PC-3 (cell line): Measurements from ENCODE around the gene PITHD1. TPM values are rescaled to one million over a fixed set of nuclear protein-coding genes. Genes with fewer than 3 reads are reported as not detected.

Experiments used
- ATAC-seq: fragments of 200-7000 bp; cut with Tn5 transposase; 2 replicates; pipeline ENCODE4 v1.9.1; 2020; ENCODE audit warnings: mild to moderate bottlenecking, moderate library complexity
- BruUV-seq: library from RNA; stranded (reverse); fragments of 400-500 nt; replicated peaks from 2 replicates; lab custom pipeline; 2021; lab: Mats Ljungman, UMichigan
- CTCF ChIA-PET: fragments of 300-600 bp; sonication (Branson Sonifier 250); formaldehyde crosslinking; loops from one replicate; lab custom pipeline; 2022; ENCODE audit warnings: antibody characterized with exemption; lab: Charles Lee
- POLR2A ChIA-PET: fragments of 300-600 bp; sonication (Branson Sonifier 250); formaldehyde crosslinking; loops from one replicate; lab custom pipeline; 2022; ENCODE audit warnings: antibody characterized with exemption; ENCODE audit not compliant: unreplicated experiment; lab: Charles Lee
- DNase-seq: peaks from one replicate; pipeline ENCODE4 v3.0.0-alpha.2; 2015
- H2AFZ ChIP-seq: fragments of 300-600 bp; sonication (generic); 2 replicates; pipeline ENCODE4 v1.6.0; 2016; ENCODE audit warnings: antibody characterized with exemption, low read length
- H3F3A ChIP-seq: fragments of 300-600 bp; sonication (generic); one replicate; pipeline ENCODE4 v1.6.0; 2017; ENCODE audit warnings: antibody characterized with exemption, low read length, control low read depth, mild to moderate bottlenecking; ENCODE audit not compliant: unreplicated experiment
- H3K27ac ChIP-seq: fragments of 300-600 bp; sonication (generic); 2 replicates; pipeline ENCODE4 v1.5.1; 2016; ENCODE audit warnings: mild to moderate bottlenecking, low read length
- H3K27me3 ChIP-seq: fragments of 300-600 bp; sonication (generic); 2 replicates; pipeline ENCODE4 v1.6.1; 2016; ENCODE audit warnings: low read length, mixed read lengths
- H3K36me3 ChIP-seq: fragments of 300-600 bp; sonication (generic); 2 replicates; pipeline ENCODE4 v1.6.1; 2016; ENCODE audit warnings: low read depth, mixed run types, low read length, mixed read lengths
- H3K4me1 ChIP-seq: fragments of 300-600 bp; sonication (generic); 2 replicates; pipeline ENCODE4 v1.5.1; 2016; ENCODE audit warnings: low read length; ENCODE audit not compliant: insufficient read depth
- H3K4me2 ChIP-seq: fragments of 300-600 bp; sonication (generic); 2 replicates; pipeline ENCODE4 v1.6.0; 2016; ENCODE audit warnings: low read length
- H3K4me3 ChIP-seq: fragments of 300-600 bp; sonication (generic); 2 replicates; pipeline ENCODE4 v1.5.1; 2016; ENCODE audit warnings: mild to moderate bottlenecking, low read length, mixed read lengths
- H3K79me2 ChIP-seq: fragments of 300-600 bp; sonication (generic); 2 replicates; pipeline ENCODE4 v1.6.1; 2017; ENCODE audit warnings: low read length, mixed read lengths
- H3K9ac ChIP-seq: fragments of 300-600 bp; sonication (generic); 2 replicates; pipeline ENCODE4 v1.6.0; 2016; ENCODE audit warnings: mild to moderate bottlenecking, low read length
- H3K9me2 ChIP-seq: fragments of 300-600 bp; sonication (generic); replicated peaks from 2 replicates; pipeline ENCODE4 v1.6.1; 2016; ENCODE audit warnings: mixed run types, low read length, mixed read lengths
- H3K9me3 ChIP-seq: fragments of 300-600 bp; sonication (generic); 2 replicates; pipeline ENCODE4 v1.6.1; 2016; ENCODE audit warnings: low read length, mixed read lengths
- H4K20me1 ChIP-seq: fragments of 300-600 bp; sonication (generic); 2 replicates; pipeline ENCODE4 v1.6.1; 2016; ENCODE audit warnings: low read length, mixed read lengths
- CTCF ChIP-seq: fragments of 300-600 bp; sonication (generic); conservative IDR thresholded peaks from 2 replicates; pipeline ENCODE4 v1.5.1; 2017; ENCODE audit warnings: antibody characterized with exemption, low read depth, mild to moderate bottlenecking, low read length
- EZH2 ChIP-seq: fragments of 300-600 bp; sonication (generic); IDR thresholded peaks from one replicate; pipeline ENCODE4 v1.6.1; 2017; ENCODE audit warnings: antibody characterized with exemption, mild to moderate bottlenecking, low read length; ENCODE audit not compliant: unreplicated experiment
- EZH2phosphoT487 ChIP-seq: fragments of 300-600 bp; sonication (generic); IDR thresholded peaks from 2 replicates; pipeline ENCODE4 v1.6.1; 2018; ENCODE audit warnings: mild to moderate bottlenecking, antibody characterized with exemption, low read length, borderline replicate concordance
- intact Hi-C: fragments of 100-400 bp; cut with micrococcal nuclease; formaldehyde crosslinking; loops from 2 replicates; pipeline ENCODE4 v1.9.0; 2023
- total RNA-seq: library from RNA; depleted of rRNA; stranded (reverse); fragments of >200 nt; gene quantifications from 2 replicates; pipeline ENCODE4 v1.2.3, GENCODE V29; 2014

The PITHD1 gene
- total RNA-seq, 1 experiment from 2014 or later: 107 TPM

DNA sequence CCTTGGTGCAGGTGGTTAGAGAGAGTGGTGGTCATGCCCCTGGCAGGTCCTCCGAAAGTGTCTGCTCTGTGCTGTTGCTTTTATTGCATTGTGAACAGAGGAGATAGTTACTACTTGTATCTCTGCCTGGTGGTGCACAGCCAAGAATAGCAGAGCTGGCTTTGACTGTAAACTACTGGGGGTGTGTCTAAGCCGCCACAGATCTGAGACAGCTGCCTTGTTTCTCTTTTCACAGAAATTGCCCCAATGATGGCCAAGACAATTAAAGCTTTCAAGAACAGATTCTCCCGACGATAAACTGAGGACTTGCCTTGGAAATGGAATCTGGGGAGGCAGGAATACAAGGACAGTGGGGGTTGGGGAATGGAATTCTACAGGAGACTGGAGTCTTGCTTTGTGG lies 18.9 kb upstream of the PITHD1 start:
- Histone ChIP-seq H3K36me3 (peaks cover 63% of the 10 kb centered on the region), H3K9me2 (no peaks in the 10 kb centered on the region), H3K4me1 (no peaks in the 10 kb centered on the region), H3K4me2 (no peak overlapping the region), H4K20me1 (no peaks in the 10 kb centered on the region), H3K27me3 (no peaks in the 10 kb centered on the region), H3K79me2 (no peaks in the 10 kb centered on the region), H3F3A (no peaks in the 10 kb centered on the region), H3K9ac (no peak overlapping the region), H3K4me3 (no peak overlapping the region), H2AFZ (no peak overlapping the region), H3K9me3 (no peaks in the 10 kb centered on the region), H3K27ac (no peak overlapping the region)
- CTCF ChIA-PET: no interaction called here
- TF ChIP-seq EZH2 (no peak), EZH2phosphoT487 (no peak), CTCF (no peak)
- ATAC-seq: no peak
- POLR2A ChIA-PET: no interaction called here
- no peak for DNase-seq
- no TSS peak for BruUV-seq
- intact Hi-C loops: no loop called here

DNA sequence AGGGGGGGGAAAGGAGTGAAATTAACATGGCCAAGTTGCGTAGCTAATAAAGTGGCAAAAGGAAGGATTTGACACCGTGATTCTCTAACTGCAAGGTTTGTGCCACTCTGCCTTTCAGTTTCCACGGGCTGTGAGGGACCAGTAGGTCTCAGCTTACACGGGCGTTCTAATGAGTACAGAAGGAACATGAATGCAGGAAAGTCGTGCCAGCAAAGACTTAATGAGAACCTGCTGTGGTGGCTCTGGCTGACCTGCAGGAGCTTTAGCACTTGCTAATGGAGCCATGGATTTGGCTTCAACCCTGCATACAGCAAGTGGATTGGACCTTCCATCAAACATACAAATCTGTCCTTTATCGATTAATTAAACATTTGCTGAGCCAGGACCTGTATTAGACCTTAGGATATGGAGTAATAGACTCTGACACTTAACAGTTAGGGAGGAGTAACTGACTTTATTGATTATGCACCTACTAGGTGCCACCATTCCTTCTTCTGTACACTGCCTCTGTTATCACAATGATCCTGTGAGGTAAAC lies 15.1 kb upstream of the PITHD1 start:
- Histone ChIP-seq H3K9ac (no peak overlapping the region), H3K27ac (no peak overlapping the region), H3K27me3 (no peaks in the 10 kb centered on the region), H3K4me2 (no peak overlapping the region), H3K36me3 (peaks cover 34% of the 10 kb centered on the region), H3F3A (no peaks in the 10 kb centered on the region), H3K4me1 (no peaks in the 10 kb centered on the region), H2AFZ (no peak overlapping the region), H4K20me1 (no peaks in the 10 kb centered on the region), H3K9me3 (no peaks in the 10 kb centered on the region), H3K4me3 (no peak overlapping the region), H3K79me2 (no peaks in the 10 kb centered on the region), H3K9me2 (no peaks in the 10 kb centered on the region)
- intact Hi-C loops: no loop called here
- ATAC-seq: no peak
- ChIA-PET POLR2A (no interaction called here), CTCF (no interaction called here)
- no TSS peak for BruUV-seq
- TF ChIP-seq EZH2 (no peak), CTCF (no peak), EZH2phosphoT487 (no peak)
- no peak for DNase-seq

DNA sequence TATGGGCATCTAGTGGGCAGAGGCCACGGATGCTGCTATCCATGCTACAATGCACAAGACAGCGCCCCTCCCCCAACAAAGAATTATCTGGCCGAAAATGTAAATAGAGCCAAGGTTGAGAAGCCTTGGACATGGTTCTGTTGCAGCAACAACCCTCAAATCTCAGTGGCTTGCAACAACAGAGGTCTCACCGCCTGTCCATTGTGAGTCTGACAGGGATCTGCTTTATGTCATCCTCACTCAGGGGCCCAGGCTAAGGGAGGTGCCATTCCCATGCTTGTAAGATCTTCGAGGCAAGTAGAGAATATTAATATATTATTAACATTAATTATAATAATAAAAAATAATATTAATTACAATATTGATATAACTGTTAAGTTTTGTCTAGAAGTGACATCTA lies 9.5 kb upstream of the PITHD1 start:
- DNase-seq (no peak), ATAC-seq (no peak)
- Histone ChIP-seq H3K9ac (no peak overlapping the region), H3K27me3 (no peaks in the 10 kb centered on the region), H3F3A (no peaks in the 10 kb centered on the region), H3K79me2 (no peaks in the 10 kb centered on the region), H3K9me2 (no peaks in the 10 kb centered on the region), H3K27ac (no peak overlapping the region), H3K36me3 (no peaks in the 10 kb centered on the region), H4K20me1 (no peaks in the 10 kb centered on the region), H2AFZ (no peak overlapping the region), H3K4me3 (no peak overlapping the region), H3K4me1 (peaks cover 4% of the 10 kb centered on the region; the same call in 1 of the 2 replicates), H3K9me3 (no peaks in the 10 kb centered on the region), H3K4me2 (no peak overlapping the region)
- ChIA-PET CTCF (no interaction called here), POLR2A (no interaction called here)
- no TSS peak for BruUV-seq
- intact Hi-C loops: no loop called here
- TF ChIP-seq EZH2: no peak
